Skin epidermis (tissue), 12 donors: ENCODE results near the gene PTHLH.

Experiments
- H3K27ac ChIP-seq, 21 experiments: fragments of 200-600 bp; sonication (generic) in 11 of 21; one replicate each; pipeline ENCODE4 v1.5.0; 2020; ENCODE audit warnings: mild to moderate bottlenecking in 3 of 21, inconsistent platforms in 2 of 21, moderate library complexity in 2 of 21
- H3K4me3 ChIP-seq, 7 experiments: fragments of 200-600 bp; sonication (generic) in 2 of 7; one replicate each; pipeline ENCODE4 v1.5.0; 2020; ENCODE audit warnings: inconsistent platforms in 2 of 7, mild to moderate bottlenecking in 2 of 7, moderate library complexity in 1 of 7

Gene PTHLH

GRCh38 chr12:27972721-27973120 is at the start of gene PTHLH:
TSS of gene PTHLH (minus strand) at chr12:27972733. CDS start at chr12:27969494, 3,239 bp downstream.
- H3K4me3 ChIP-seq, result no peak within 1 kb of the TSS
- no peak within 1 kb of the TSS for H3K27ac ChIP-seq

- Histone ChIP-seq H3K4me3 (no peak overlapping the region), H3K27ac (no peak overlapping the region)
These were observed 49.2 kb upstream of the PTHLH start for GRCh38 chr12:28021704-28022103.

GRCh38 chr12:28017873-28018255 is 45.3 kb upstream of the PTHLH start:
- Histone ChIP-seq H3K27ac (no peak overlapping the region), H3K4me3 (no peak overlapping the region)

DNA sequence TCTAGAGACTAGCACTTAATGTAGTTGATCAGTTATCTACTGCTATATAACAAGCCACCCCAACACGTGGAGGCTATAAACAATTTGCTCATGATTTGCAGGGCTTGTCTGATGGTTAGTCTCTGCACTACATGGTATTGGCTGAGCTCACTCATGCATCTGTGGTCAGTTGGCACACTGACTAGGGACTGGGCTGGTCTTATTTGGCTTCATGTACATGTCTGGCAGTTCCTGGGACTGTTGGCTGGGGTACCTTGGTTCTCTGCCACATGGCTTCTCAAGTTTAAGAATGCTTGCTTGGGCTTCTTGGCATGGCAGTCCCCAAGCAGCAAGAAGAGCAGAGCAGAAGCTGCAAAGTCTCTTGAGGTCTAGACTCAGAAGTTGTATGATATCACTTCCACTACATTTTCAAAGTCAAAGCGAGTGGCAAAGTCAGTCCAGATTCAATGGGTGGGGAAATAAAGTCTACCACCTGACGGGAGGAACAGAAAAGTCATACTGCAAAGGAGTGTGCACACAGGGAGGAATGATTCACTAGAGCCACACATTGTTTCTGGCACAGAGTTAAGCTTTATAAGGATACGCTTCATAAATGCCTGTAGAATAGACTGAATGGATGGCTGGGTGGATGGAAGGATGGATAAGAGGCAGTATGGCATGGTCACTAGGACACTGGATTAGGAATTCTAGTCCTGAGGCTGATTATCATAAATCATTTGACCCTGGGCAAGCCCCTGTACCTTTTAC is 44.8 kb upstream of the PTHLH start:
- no peak overlapping the region for H3K4me3 ChIP-seq
- no peak overlapping the region for H3K27ac ChIP-seq

- no peak overlapping the region for H3K4me3 ChIP-seq
- H3K27ac ChIP-seq, result no peak overlapping the region
These were observed 42.6 kb upstream of the PTHLH start for GRCh38 chr12:28015165-28015564.

- Histone ChIP-seq H3K27ac (no peak overlapping the region), H3K4me3 (no peak overlapping the region)
These were observed 41.7 kb upstream of the PTHLH start for GRCh38 chr12:28014196-28014595.

GRCh38 chr12:28012333-28012918 is 39.9 kb upstream of the PTHLH start:
- Histone ChIP-seq H3K4me3 (no peak overlapping the region), H3K27ac (no peak overlapping the region)

DNA sequence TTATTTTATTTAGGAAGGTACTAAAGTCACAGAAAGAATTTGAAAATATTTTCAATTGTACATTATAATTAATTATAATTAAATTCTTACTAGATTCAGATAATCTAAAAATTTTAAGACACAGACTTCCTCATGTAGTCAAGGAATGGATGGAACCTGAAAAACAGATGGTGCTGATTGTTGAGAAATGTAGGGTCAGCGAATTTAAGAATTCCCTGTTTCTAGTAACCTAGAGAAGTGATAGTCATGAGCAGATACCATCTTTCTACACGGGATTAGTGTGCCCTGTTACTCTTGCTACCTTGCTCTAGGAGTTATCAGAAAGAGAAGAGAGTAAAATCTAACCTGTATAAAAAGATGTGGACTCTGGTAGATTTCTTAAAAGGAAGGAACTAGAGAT is 37.5 kb upstream of the PTHLH start:
- Histone ChIP-seq H3K4me3 (no peak overlapping the region), H3K27ac (no peak overlapping the region)

DNA sequence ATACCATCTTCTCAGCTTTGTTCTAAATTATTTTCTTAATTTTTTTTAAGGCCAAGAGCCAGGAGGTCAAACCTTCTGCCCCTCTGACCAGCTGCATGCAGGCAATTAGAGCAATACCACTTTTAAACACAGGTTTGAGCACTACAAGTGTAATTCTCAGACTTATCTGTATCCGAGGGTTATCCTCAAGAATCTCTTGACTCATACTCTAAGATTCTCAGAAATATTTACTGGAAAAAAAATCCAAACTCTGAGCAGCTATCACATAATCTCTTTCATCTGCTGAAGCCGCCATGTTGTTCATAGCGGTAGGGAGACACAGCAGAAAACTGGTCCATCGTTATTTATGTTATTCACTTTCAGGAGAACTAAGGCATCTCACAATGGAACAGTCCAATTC is 27.4 kb upstream of the PTHLH start:
- Histone ChIP-seq H3K4me3 (no peak overlapping the region), H3K27ac (no peak overlapping the region)

GRCh38 chr12:27999521-27999920 is 27.0 kb upstream of the PTHLH start:
- Histone ChIP-seq H3K27ac (no peak overlapping the region), H3K4me3 (no peak overlapping the region)

GRCh38 chr12:27998658-27999057 is 26.1 kb upstream of the PTHLH start:
- Histone ChIP-seq H3K27ac (no peak overlapping the region), H3K4me3 (no peak overlapping the region)

- Histone ChIP-seq H3K27ac (no peak overlapping the region), H3K4me3 (no peak overlapping the region)
These were observed 25.6 kb upstream of the PTHLH start for GRCh38 chr12:27998170-27998569.

DNA sequence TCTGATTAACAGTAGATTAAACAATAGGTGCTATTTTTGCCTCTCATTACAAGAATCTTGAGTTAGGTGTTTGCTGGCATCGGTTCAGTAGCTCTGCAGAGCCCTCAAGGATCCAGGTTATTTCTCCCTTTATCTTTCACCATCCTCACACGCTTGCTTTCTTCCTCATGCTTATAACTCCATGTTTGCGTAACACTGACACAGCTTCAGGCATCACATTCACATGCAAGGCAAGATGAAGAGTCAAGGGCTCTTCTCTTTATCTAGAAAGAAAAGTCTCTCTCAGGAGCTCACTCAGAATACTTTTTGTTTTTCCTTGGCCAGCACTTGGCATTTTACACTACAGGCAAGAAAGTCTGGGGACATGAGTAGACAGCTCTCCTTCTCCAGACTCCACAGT is 24.2 kb upstream of the PTHLH start:
- H3K27ac ChIP-seq, result no peak overlapping the region

GRCh38 chr12:27995406-27995805 is 22.9 kb upstream of the PTHLH start:
- H3K27ac ChIP-seq, result no peak overlapping the region

More for the DNA sequence above, 24.2 kb upstream of the PTHLH start:
- no peak overlapping the region for H3K4me3 ChIP-seq

GRCh38 chr12:27988594-27989233 is 16.2 kb upstream of the PTHLH start:
- H3K27ac ChIP-seq, result no peak overlapping the region

More at GRCh38 chr12:27995406-27995805, 22.9 kb upstream of the PTHLH start:
- H3K4me3 ChIP-seq, result no peak overlapping the region

GRCh38 chr12:27987331-27987730 is 14.8 kb upstream of the PTHLH start:
- H3K4me3 ChIP-seq, result no peak overlapping the region
- H3K27ac ChIP-seq, result no peak overlapping the region

More at GRCh38 chr12:27988594-27989233, 16.2 kb upstream of the PTHLH start:
- H3K4me3 ChIP-seq, result no peak overlapping the region

DNA sequence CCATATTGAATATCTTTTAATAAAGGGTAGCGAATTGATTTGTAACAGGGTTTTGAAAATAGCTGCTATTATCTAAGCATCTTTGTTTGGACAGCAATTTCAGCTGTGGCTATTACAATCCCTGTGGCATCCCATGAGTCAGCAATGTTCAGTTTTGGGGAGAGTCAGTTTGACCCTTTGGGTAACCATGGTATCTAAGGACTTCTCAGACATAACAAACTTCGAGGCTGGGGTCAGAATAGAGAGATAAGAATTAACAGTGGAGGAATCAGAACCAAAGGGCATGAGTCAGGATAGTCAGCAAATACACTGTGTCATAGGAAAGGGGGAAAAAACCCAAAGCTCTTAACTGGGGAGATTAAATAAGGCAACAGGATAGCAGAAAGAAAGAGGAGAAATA is 11.7 kb upstream of the PTHLH start:
- Histone ChIP-seq H3K4me3 (no peak overlapping the region), H3K27ac (no peak overlapping the region)

- Histone ChIP-seq H3K4me3 (no peak overlapping the region), H3K27ac (no peak overlapping the region)
These were observed 10.4 kb upstream of the PTHLH start for GRCh38 chr12:27982951-27983350.

DNA sequence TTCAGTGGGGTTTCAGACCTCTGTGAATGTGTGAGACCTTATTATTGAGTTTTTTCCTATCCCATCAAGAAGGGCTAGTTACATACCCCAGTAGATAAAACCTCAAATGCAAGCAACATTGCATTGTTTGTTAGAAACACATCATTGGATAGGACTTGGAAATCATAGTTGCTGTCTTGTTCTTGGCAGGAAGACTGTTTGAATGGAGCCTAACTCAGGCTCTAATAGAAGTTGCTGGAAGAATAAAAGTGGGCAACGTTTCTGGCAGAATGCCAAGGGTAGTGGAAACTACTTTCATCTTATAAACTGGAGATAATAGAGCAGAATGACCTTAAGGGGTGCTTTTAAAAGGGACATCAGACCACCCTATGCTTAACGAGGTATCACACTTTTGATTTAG is 9.9 kb upstream of the PTHLH start:
- no peak overlapping the region for H3K4me3 ChIP-seq
- no peak overlapping the region for H3K27ac ChIP-seq

DNA sequence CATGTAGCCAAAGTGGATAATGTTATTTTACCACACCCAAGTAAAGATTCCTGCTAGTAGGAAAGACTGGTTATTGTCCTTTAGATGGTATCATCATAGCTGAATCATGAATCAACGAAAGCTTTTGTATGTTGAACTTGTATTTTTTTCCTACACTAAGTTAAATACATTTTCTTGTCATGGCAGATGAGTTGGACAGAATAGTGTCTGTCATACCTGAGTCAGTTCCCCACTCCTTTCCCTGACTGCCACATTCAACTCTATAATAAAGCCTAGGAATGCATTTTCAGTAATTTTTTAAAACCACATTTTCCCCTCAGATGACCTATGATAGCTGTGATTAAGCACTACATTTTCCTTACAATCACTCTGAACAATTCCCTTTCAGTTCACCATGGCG is 9.3 kb upstream of the PTHLH start:
- Histone ChIP-seq H3K27ac (no peak overlapping the region), H3K4me3 (no peak overlapping the region)

DNA sequence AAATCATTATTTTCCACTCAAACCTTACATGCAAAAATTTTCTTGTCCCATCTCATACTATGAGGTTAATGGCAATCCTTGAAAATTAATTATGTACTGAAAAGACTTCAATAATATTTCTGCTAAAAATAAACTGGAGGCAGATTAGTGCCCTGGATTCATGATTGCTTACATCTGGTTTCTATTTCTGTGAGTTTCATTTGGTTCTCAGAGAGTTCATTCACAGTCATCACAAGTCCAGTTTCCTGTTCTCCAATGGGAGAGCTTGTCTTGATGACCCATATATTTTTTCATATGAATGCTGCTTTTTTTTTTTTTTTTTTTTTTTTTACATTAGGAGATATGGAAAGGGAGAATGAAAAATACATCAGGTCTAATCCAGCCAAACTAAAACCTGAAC is 6.6 kb upstream of the PTHLH start:
- Histone ChIP-seq H3K4me3 (no peak overlapping the region), H3K27ac (no peak overlapping the region)
